Fibroblast of lung (primary cell): Measurements from ENCODE around the gene NUDT7. TPM values are rescaled to one million over a fixed set of nuclear protein-coding genes. Genes with fewer than 3 reads are reported as not detected.

Experiments used
- DNase-seq, 2 donors: peaks; one replicate each; pipeline versions ENCODE4 v3.0.0 to v3.0.0-alpha.2; 2010; ENCODE audit warnings: low read depth in 2 of 2
- H2AFZ ChIP-seq: 2 replicates; pipeline ENCODE4 v1.5.1; 2012; ENCODE audit warnings: low read length, control low read depth, inconsistent platforms
- H3K27ac ChIP-seq: 2 replicates; pipeline ENCODE4 v1.5.1; 2011; ENCODE audit warnings: low read length, control low read depth; ENCODE audit not compliant: insufficient read depth
- H3K27me3 ChIP-seq: 2 replicates; pipeline ENCODE4 v1.5.1; 2011; ENCODE audit warnings: mild to moderate bottlenecking, low read length; ENCODE audit not compliant: control insufficient read depth, insufficient read depth
- H3K36me3 ChIP-seq: 2 replicates; pipeline ENCODE4 v1.5.1; 2011; ENCODE audit warnings: low read length; ENCODE audit not compliant: control insufficient read depth, insufficient read depth
- H3K4me1 ChIP-seq: 2 replicates; pipeline ENCODE4 v1.5.1; 2011; ENCODE audit warnings: low read length; ENCODE audit not compliant: control insufficient read depth, insufficient read depth; ENCODE audit errors: extremely low read depth
- H3K4me2 ChIP-seq: 2 replicates; pipeline ENCODE4 v1.5.1; 2011; ENCODE audit warnings: low read length, control low read depth; ENCODE audit not compliant: insufficient read depth; ENCODE audit errors: extremely low read depth
- H3K4me3 ChIP-seq, 4 experiments: fragments of 200-600 bp in 1 of 4; sonication (generic) in 1 of 4; replicated peaks in 1 of 4; 2 replicates each; pipeline ENCODE4 v1.5.1; 2011 to 2016; ENCODE audit warnings: low read length in 4 of 4, low read depth in 3 of 4, mild to moderate bottlenecking in 3 of 4, control low read depth in 2 of 4, inconsistent platforms in 1 of 4, mixed read lengths in 1 of 4; ENCODE audit not compliant: insufficient read depth in 1 of 4; ENCODE audit errors: control extremely low read depth in 1 of 4
- H3K79me2 ChIP-seq: 2 replicates; pipeline ENCODE4 v1.5.1; 2012; ENCODE audit warnings: mild to moderate bottlenecking, low read length, inconsistent platforms; ENCODE audit not compliant: control insufficient read depth, insufficient read depth
- H3K9ac ChIP-seq: 2 replicates; pipeline ENCODE4 v1.5.1; 2011; ENCODE audit warnings: mild to moderate bottlenecking, low read length, control low read depth; ENCODE audit not compliant: insufficient read depth
- H3K9me3 ChIP-seq: 2 replicates; pipeline ENCODE4 v1.5.1; 2012; ENCODE audit warnings: low read depth, low read length; ENCODE audit not compliant: control insufficient read depth, insufficient read depth
- H4K20me1 ChIP-seq: 2 replicates; pipeline ENCODE4 v1.5.1; 2011; ENCODE audit warnings: low read length; ENCODE audit not compliant: control insufficient read depth, insufficient read depth; ENCODE audit errors: extremely low read depth
- CTCF ChIP-seq, 2 donors: IDR thresholded peaks in 1 of 2; conservative IDR thresholded peaks in 1 of 2; 1 replicate in 1 of 2; 2 replicates in 1 of 2; pipeline ENCODE4 v1.5.1; 2011 to 2012; ENCODE audit warnings: low read length in 2 of 2, control low read depth in 1 of 2, inconsistent platforms in 1 of 2, low read depth in 1 of 2, mild to moderate bottlenecking in 1 of 2
- EZH2 ChIP-seq: IDR thresholded peaks from 2 replicates; pipeline ENCODE4 v1.5.1; 2012; ENCODE audit warnings: low read length, control low read depth, mild to moderate bottlenecking; ENCODE audit errors: missing control alignments
- polyA plus RNA-seq, 2 donors: library from polyadenylated mRNA; depleted of rRNA in 1 of 2; stranded (reverse) in 1 of 2; unstranded in 1 of 2; fragments of >200 nt; gene quantifications; 2 replicates each; pipeline ENCODE4 v1.2.1, GENCODE V29; 2011 to 2012; ENCODE audit warnings: missing spikeins in 1 of 2
- total RNA-seq: library from RNA; depleted of rRNA; stranded (reverse); fragments of >200 nt; gene quantifications from 2 replicates; pipeline ENCODE4 v1.2.1, GENCODE V29; 2014

NUDT7 gene
- total and polyA plus RNA-seq, 2 donors (not counting 1 experiment from before 2014, with no cell fraction given): 15.2 to 21.5 TPM

GRCh38 chr16:77690416-77690815 is 31.9 kb upstream of the NUDT7 start:
- no peak for DNase-seq
- no peaks in the 10 kb centered on the region for H4K20me1 ChIP-seq
- H3K4me2 ChIP-seq: no peak overlapping the region
- no peaks in the 10 kb centered on the region for H3K79me2 ChIP-seq
- H3K27me3 ChIP-seq: no peaks in the 10 kb centered on the region
- H3K4me3 ChIP-seq: no peak overlapping the region
- no peak for TF ChIP-seq CTCF (conservative IDR thresholded peaks at IDR 0.05 in 1 of 2, IDR thresholded peaks at IDR 0.05 in 1 of 2; ENCODE audit: low read depth in 1 of 2, low read length in 2 of 2)
- H3K36me3 ChIP-seq: no peaks in the 10 kb centered on the region
- no peaks in the 10 kb centered on the region for H3K9me3 ChIP-seq
- H3K4me1 ChIP-seq: no peaks in the 10 kb centered on the region
- H3K9ac ChIP-seq: no peak overlapping the region
- no peak overlapping the region for H3K27ac ChIP-seq
- no peak overlapping the region for H2AFZ ChIP-seq

GRCh38 chr16:77692612-77693011 is 29.7 kb upstream of the NUDT7 start:
- Histone ChIP-seq H3K4me3 (no peak overlapping the region), H3K4me2 (no peak overlapping the region), H3K36me3 (no peaks in the 10 kb centered on the region), H4K20me1 (no peaks in the 10 kb centered on the region), H2AFZ (no peak overlapping the region), H3K27ac (no peak overlapping the region), H3K9me3 (no peaks in the 10 kb centered on the region), H3K79me2 (no peaks in the 10 kb centered on the region), H3K9ac (no peak overlapping the region), H3K27me3 (no peaks in the 10 kb centered on the region), H3K4me1 (no peaks in the 10 kb centered on the region)
- TF ChIP-seq CTCF (conservative IDR thresholded peaks at IDR 0.05 in 1 of 2, IDR thresholded peaks at IDR 0.05 in 1 of 2; ENCODE audit: low read depth in 1 of 2, low read length in 2 of 2) (no peak), EZH2 (no peak)
- DNase-seq: no peak

GRCh38 chr16:77696149-77696548 is 26.2 kb upstream of the NUDT7 start:
- Histone ChIP-seq H3K4me1 (no peaks in the 10 kb centered on the region), H3K9me3 (no peaks in the 10 kb centered on the region), H2AFZ (no peak overlapping the region), H3K36me3 (no peaks in the 10 kb centered on the region), H3K4me2 (no peak overlapping the region), H3K27me3 (no peaks in the 10 kb centered on the region), H3K9ac (no peak overlapping the region), H3K4me3 (no peak overlapping the region), H3K27ac (no peak overlapping the region), H4K20me1 (no peaks in the 10 kb centered on the region), H3K79me2 (no peaks in the 10 kb centered on the region)
- TF ChIP-seq CTCF (conservative IDR thresholded peaks at IDR 0.05 in 1 of 2, IDR thresholded peaks at IDR 0.05 in 1 of 2; ENCODE audit: low read depth in 1 of 2, low read length in 2 of 2) (no peak), EZH2 (no peak)
- DNase-seq: no peak
